Skeletal muscle satellite cell (primary cell): Measurements from ENCODE around the gene POLR2B.
"Not testable (repeated sequence)": the region's sequence is repeated elsewhere in the genome, so short reads cannot be mapped to it uniquely, and the experiment has no call there.

ENCODE experiments used
- H3K27me3 ChIP-seq: 2 replicates; pipeline ENCODE4 v1.7.0; 2013; ENCODE audit warnings: low read length; ENCODE audit not compliant: control insufficient read depth, insufficient read depth
- H3K36me3 ChIP-seq: 2 replicates; pipeline ENCODE4 v1.7.0; 2013; ENCODE audit warnings: mild to moderate bottlenecking, control low read depth, low read length; ENCODE audit not compliant: insufficient read depth
- H3K4me1 ChIP-seq: 2 replicates; pipeline ENCODE4 v1.7.0; 2013; ENCODE audit warnings: low read length; ENCODE audit not compliant: control insufficient read depth, insufficient read depth
- H3K4me2 ChIP-seq: 2 replicates; pipeline ENCODE4 v1.7.0; 2013; ENCODE audit warnings: mild to moderate bottlenecking, low read length
- H3K4me3 ChIP-seq: 2 replicates; pipeline ENCODE4 v1.7.0; 2013; ENCODE audit warnings: low read length
- H3K9ac ChIP-seq: 2 replicates; pipeline ENCODE4 v1.7.0; 2013; ENCODE audit warnings: mild to moderate bottlenecking, low read depth, low read length, moderate library complexity
- H3K9me3 ChIP-seq: replicated peaks from 2 replicates; pipeline ENCODE4 v1.7.0; 2013; ENCODE audit warnings: mild to moderate bottlenecking, control low read depth, low read length

The POLR2B gene

DNA sequence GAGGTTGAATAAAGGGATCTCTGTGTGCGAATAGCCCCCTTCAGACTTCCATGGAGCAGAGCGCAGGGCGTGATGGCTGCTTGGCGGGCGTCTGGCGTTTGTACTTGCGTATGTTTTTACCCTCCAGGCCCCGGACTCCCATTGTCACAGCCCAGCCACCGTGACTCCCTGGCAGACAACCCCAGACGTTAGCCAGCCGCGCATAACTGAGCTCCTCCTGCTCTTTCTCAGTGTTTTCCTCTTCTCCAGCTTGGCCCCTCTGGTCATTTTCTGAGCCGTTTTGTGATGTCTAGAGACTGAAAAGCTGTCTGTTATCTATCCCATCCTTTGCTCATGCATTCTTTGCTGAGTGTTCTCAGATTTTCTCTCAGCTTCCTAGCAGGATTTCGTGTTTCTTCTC lies 77.2 kb downstream of the POLR2B start:
- H3K9me3 ChIP-seq: no peaks in the 10 kb centered on the region
- H3K4me3 ChIP-seq: no peak overlapping the region
- peaks cover 5% of the 10 kb centered on the region for H3K4me1 ChIP-seq
- peaks cover 26% of the 10 kb centered on the region for H3K36me3 ChIP-seq
- H3K4me2 ChIP-seq: no peak overlapping the region
- no peaks in the 10 kb centered on the region for H3K27me3 ChIP-seq
- H3K9ac ChIP-seq: no peak overlapping the region

DNA sequence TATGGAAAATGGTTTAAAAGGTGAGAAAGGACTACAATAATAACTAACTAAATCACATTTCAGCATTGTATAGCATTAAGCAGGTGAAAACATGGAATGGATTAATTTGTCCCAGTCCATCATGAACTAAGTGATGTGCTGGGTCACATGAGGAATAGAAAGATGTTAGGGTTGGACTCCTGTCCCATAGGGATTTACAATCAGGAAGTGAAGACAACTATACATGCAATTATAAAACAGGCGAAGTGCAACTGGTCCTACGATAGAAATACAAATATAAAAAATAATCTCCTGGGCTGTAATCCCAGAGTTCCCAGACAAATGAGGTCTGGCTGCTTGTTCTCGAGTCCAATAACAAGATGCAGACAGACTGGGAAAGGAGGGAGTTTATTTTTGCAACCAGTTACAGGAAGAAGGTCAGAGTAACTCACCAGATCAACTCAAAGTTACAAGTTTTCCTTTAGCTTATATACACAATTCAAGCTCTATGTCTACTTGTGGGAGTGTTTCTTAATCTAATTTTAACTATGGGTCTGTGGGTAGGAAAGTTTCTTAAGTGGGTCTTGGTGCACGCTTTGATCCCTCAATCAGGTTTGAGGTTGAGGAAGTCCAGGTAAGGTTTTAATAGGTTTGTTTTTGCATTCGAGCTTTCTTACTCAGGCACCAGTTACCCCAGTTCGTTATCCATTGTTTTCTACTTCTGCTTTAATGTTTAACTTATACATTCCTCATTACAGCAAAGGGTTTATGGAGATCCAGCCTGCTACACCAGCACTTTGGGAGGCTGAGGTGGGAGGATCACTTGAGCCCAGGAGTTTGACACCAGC lies 81.4 kb downstream of the POLR2B start:
- Histone ChIP-seq H3K36me3 (peaks cover 15% of the 10 kb centered on the region), H3K4me3 (no peak overlapping the region), H3K4me1 (peaks cover 41% of the 10 kb centered on the region), H3K27me3 (no peaks in the 10 kb centered on the region), H3K9me3 (no peaks in the 10 kb centered on the region), H3K9ac (no peak overlapping the region), H3K4me2 (no peak overlapping the region)

DNA sequence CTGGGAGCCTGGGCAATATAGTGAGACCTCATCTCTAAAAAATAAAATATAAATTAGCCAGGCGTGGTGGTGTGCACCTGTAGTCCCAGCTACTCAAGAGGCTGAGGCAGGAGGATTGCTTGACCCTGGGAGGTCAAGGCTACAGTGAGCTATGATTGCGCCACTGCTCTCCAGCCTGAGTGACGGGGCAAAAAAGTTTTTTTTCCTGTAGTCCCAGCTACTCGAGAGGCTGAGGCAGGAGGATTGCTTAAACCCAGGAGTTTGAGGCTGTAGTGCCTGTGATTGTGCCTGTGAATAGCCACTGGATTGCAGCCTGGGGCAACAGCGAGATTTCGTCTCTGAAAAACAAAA lies 82.0 kb downstream of the POLR2B start:
- not testable (repeated sequence) for H3K4me2 ChIP-seq, H3K4me3 ChIP-seq, H3K9ac ChIP-seq, H3K27me3 ChIP-seq, H3K9me3 ChIP-seq
- H3K36me3 ChIP-seq: peaks cover 10% of the 10 kb centered on the region
- peaks cover 47% of the 10 kb centered on the region for H3K4me1 ChIP-seq

DNA sequence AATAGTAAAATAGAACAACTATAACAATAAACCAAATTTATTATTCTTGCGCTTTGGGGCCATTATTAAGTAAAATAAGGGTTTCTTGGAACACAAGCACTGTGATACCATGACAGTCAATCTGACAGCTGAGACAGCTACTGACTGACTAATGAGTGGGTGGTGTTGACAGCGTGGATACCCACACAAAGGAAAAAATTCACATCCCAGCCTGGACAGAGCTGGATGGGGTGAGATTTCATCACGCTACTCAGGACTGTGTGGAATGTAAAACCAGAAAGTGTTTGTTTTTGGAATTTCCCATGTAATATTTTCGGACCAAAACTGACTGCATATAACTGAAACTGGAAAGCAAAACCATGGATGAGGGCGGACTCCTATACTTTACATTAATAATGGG lies 82.7 kb downstream of the POLR2B start:
- H3K4me2 ChIP-seq: no peak overlapping the region
- no peaks in the 10 kb centered on the region for H3K9me3 ChIP-seq

DNA sequence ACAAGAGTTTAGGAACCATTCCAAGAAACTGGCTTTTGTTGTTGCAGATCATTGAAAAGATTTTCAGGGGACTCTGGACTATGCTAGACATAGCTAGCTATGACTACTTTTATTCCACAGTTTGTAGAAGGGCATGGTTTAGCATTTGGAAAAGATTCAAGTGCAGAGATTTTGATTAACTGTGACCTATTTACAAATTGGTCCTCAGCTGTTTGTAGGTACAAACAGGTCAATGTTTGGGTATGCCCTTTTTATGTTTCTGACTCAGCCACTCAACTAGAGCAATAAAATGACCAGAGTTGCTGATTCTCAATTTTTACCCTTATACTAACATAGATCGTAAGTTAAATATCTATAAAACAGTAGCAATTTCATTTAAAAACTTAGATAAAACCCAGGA lies 84.8 kb downstream of the POLR2B start:
- Histone ChIP-seq H3K4me1 (peaks cover 56% of the 10 kb centered on the region), H3K9ac (no peak overlapping the region), H3K36me3 (no peaks in the 10 kb centered on the region), H3K9me3 (no peaks in the 10 kb centered on the region), H3K27me3 (no peaks in the 10 kb centered on the region), H3K4me3 (no peak overlapping the region), H3K4me2 (no peak overlapping the region)

More for the DNA sequence above, 82.7 kb downstream of the POLR2B start:
- peaks cover 54% of the 10 kb centered on the region for H3K4me1 ChIP-seq
- H3K4me3 ChIP-seq: no peak overlapping the region
- no peak overlapping the region for H3K9ac ChIP-seq
- H3K36me3 ChIP-seq: peaks cover 5% of the 10 kb centered on the region
- no peaks in the 10 kb centered on the region for H3K27me3 ChIP-seq

DNA sequence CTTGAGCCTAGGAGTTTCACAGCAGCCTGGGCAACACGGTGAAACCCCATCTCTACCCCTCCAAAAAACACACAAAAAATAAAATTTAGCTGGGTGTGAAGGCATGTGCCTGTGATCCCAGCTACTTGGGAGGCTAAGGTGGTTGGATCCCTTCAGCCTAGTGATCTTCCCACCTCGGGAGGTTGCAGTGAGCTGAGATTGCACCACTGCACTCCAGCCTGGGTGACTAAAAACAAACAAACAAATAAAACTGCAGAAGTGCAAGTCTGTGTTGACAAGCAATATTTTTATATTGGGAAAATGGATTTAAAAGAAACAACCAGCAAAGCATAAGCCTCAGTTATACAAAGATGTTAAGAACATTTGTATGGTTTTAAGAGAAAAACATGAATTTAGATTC lies 85.4 kb downstream of the POLR2B start:
- no peak overlapping the region for H3K4me3 ChIP-seq
- H3K4me1 ChIP-seq: peaks cover 62% of the 10 kb centered on the region
- H3K4me2 ChIP-seq: peak overlapping the region; percentile 71
- no peaks in the 10 kb centered on the region for H3K9me3 ChIP-seq
- H3K36me3 ChIP-seq: no peaks in the 10 kb centered on the region
- H3K9ac ChIP-seq: peak overlapping the region; percentile 41
- no peaks in the 10 kb centered on the region for H3K27me3 ChIP-seq

DNA sequence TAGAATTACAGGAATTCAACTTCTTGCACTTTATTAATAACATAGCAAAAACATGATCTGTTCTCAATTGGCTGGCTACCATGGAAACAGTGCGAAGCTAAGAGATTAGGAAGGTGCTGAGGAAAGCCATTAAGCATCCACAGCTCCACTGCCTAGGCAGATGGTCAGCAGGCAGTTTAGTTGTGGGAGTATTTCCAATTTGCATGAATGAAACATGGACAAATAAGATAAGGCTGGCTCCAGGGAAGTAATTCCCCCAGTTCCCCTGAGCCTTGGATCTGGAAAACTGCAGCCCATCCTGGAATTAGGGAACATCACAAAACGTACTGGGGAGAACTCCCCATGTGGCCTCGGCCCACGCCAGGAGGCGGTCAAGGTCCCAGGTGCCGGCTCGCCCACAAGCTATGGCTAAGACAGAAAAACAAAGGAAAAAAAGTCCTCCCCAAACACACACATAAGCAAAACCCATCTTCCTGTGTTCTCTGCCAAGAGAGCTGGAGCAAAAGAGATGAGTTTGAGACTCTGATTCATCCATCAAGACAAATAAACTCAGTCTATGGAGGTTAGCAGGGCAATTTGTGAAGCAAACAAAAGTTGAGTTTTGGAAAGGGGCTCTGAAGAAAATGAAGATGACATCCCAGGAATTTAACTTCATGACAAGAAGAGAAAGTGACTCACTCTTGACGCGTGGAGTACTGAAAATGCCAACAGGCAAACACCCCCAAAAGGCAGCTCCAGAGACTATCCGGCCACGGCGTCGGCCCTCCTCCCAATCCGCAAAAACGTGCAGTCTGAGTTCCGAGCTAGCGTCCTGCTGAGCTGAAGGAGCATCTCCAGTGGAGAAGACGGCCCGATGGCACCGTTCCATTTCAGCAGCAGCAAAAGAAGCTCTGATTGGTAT lies 86.4 kb downstream of the POLR2B start:
- H3K36me3 ChIP-seq: no peaks in the 10 kb centered on the region
- H3K27me3 ChIP-seq: no peaks in the 10 kb centered on the region
- peaks cover 66% of the 10 kb centered on the region for H3K4me1 ChIP-seq
- H3K9ac ChIP-seq: peak overlapping the region; percentile 41
- peak overlapping the region; percentile 48 for H3K4me3 ChIP-seq
- H3K9me3 ChIP-seq: no peaks in the 10 kb centered on the region
- peak overlapping the region; percentile 71 for H3K4me2 ChIP-seq

DNA sequence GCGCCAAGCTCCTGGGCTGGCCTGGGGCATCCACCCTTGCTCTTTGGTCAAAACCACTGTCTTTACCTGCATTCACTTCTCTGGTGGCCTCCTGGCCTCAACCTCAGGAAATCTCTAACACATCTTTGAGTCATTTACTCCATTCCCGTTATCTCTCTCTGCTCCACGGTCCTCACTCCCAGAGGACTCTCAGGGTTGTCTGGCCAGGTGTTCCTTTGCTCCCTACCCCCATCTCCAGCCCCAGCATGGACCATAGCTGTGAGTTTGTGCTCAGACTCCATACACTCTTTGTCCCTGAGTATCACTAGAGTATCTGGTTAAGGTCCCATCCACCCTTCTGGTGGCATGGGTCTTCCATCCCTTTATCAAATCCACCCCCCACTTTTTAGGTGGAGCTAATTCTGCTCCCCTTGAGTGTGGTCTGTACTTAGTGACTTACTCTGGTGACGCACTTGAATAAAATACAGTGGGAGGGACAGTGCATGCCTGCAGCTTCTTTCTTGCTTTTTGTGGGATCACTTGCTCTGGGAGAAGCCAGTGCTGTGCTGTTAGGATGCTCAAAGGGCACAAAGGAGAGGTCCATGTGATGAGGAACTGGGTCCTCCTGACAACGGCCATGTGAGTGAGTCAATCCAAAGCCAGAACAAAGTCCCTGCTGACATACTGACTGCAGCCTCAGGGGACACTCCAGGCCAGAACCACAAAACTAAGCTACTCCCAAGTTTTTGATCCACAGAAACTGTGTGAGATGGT lies 87.2 kb downstream of the POLR2B start:
- peak overlapping the region; percentile 10 for H3K9ac ChIP-seq
- peaks cover 64% of the 10 kb centered on the region for H3K4me1 ChIP-seq
- H3K27me3 ChIP-seq: no peaks in the 10 kb centered on the region
- H3K4me2 ChIP-seq: peak overlapping the region; percentile 71
- no peaks in the 10 kb centered on the region for H3K36me3 ChIP-seq
- H3K4me3 ChIP-seq: peak overlapping the region; percentile 21
- H3K9me3 ChIP-seq: no peaks in the 10 kb centered on the region

DNA sequence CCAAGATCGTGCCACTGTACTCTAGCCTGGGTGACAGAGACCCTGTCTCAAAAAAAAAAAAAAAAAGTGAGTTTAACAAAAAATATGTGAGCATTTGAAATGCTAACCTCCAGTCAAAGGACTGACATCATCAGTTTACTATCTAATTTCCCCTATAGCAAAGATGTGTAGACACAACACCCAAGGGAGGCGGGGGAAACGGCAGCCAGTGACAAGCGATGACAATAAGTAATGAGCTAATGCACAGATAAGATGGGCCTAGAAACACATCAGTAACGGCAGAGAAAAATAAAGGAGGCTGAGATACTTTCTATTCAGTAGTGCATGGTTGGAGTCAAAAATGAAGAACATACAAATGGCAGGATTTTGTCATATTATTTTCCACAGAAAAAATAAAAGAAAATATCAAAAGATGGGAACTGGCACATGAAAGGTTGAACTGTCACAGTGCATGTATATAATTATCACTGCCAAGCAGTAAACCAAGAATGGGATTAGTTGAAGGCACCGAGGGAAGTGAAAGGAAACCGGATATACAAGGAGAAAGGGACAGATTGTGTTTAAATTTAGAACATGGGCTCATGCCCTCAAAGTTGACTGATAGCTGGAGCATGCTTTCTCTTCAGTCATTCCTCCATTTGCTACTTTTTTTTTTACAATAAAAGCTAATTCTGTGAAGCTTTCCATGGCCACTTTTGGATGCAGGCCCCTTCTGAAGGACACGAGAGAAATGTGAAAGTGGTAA lies 89.7 kb downstream of the POLR2B start:
- H3K4me1 ChIP-seq: peaks cover 49% of the 10 kb centered on the region
- no peaks in the 10 kb centered on the region for H3K9me3 ChIP-seq
- H3K4me3 ChIP-seq: no peak overlapping the region

DNA sequence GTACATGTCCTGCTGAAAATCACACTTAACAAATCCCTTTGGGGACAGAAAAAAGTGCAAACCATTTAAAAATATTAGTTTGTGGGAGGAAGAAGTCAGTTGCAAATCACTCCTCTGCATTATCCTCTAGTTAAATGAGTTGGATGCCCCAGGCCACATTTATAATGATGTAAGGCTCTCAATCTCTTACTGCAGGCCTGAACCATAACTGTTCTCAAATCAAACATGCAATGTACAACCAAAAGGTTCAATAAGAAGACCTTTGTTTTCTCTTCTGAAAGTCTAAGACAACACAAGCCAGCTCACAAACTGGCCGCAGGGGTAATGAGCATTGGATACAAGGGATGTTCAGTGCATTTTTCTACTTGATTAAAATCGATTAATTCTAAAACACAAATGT lies 91.8 kb downstream of the POLR2B start:
- no peaks in the 10 kb centered on the region for H3K9me3 ChIP-seq
- no peak overlapping the region for H3K4me2 ChIP-seq
- H3K27me3 ChIP-seq: no peaks in the 10 kb centered on the region
- no peak overlapping the region for H3K4me3 ChIP-seq
- H3K36me3 ChIP-seq: no peaks in the 10 kb centered on the region
- no peak overlapping the region for H3K9ac ChIP-seq
- peaks cover 48% of the 10 kb centered on the region for H3K4me1 ChIP-seq

More for the DNA sequence above, 89.7 kb downstream of the POLR2B start:
- H3K9ac ChIP-seq: no peak overlapping the region
- no peaks in the 10 kb centered on the region for H3K36me3 ChIP-seq
- H3K27me3 ChIP-seq: no peaks in the 10 kb centered on the region
- no peak overlapping the region for H3K4me2 ChIP-seq

DNA sequence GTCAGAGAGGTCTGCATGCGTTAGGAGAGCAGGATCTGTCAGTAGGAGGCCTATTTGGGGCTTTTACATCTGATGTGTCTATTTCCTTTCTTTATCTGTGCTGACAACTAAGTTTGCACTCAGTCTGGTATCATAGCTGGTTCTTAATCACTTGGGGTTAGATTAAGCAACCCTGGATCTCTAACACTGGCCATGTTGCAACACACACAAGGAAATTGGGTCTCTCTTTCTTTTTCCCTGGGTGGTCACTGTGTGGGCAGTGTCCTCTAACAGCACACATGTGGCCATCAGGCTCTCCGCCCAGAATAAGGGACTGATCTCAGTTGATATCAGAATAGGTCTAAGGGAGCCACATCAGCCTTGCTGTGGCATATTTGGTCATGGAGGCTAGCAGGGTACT lies 92.6 kb downstream of the POLR2B start:
- Histone ChIP-seq H3K9ac (no peak overlapping the region), H3K4me1 (peaks cover 47% of the 10 kb centered on the region), H3K27me3 (no peaks in the 10 kb centered on the region), H3K4me3 (no peak overlapping the region), H3K9me3 (no peaks in the 10 kb centered on the region), H3K4me2 (no peak overlapping the region), H3K36me3 (peaks cover 7% of the 10 kb centered on the region)
